Measurements from ENCODE around the gene MAGEC3. TPM values are rescaled to one million over a fixed set of nuclear protein-coding genes. Genes with fewer than 3 reads are reported as not detected.

Gene MAGEC3
- total and polyA plus RNA-seq, 10 of the 15 experiments (the other 5 are each of a cell fraction or from before 2014, with no cell fraction given): not detected

- intact Hi-C loops (cut with micrococcal nuclease; ENCODE audit: unreplicated experiment): no loop called here
Measured at GRCh38 chrX:141904262-141904661, 66.1 kb downstream of the MAGEC3 start.

GRCh38 chrX:141917801-141918200, 79.7 kb downstream of the MAGEC3 start:
- in situ Hi-C loops (cut with MboI): no loop called here
- H3K4me1 ChIP-seq (ENCODE audit: control insufficient read depth, insufficient read depth, low read length): no peaks in the 10 kb centered on the region
- H3K9ac ChIP-seq (ENCODE audit: control insufficient read depth, insufficient read depth, low read length): no peak overlapping the region
- no peaks in the 10 kb centered on the region for H3K9me3 ChIP-seq (replicated peaks; ENCODE audit: control insufficient read depth, insufficient read depth, low read length)
- no peak overlapping the region for H2AFZ ChIP-seq (ENCODE audit: control insufficient read depth, low read depth, low read length)
- SMC1A ChIA-PET (ENCODE audit: uncharacterized antibody, unreplicated experiment): no interaction called here
- FAIRE-seq (no peak), DNase-seq (ENCODE audit: low read depth, low spot score) (no peak), ATAC-seq (no peak)
- POLR2A ChIA-PET: no interaction called here
- RAD21 ChIA-PET (ENCODE audit: unreplicated experiment): no interaction called here
- CTCF ChIA-PET: no interaction called here
- 0% methylated on average over 3 of the region's 3 CpGs for WGBS (ENCODE audit: insufficient coverage, insufficient replicate concordance, low lambda C conversion rate, missing lambda C conversion rate)
- H3K79me2 ChIP-seq (ENCODE audit: control insufficient read depth, insufficient read depth, low read length): no peaks in the 10 kb centered on the region
- H3K36me3 ChIP-seq (ENCODE audit: control insufficient read depth in 2 of 2, insufficient read depth in 2 of 2, low read length in 1 of 2): no peaks in the 10 kb centered on the region
- no peak overlapping the region for H3K4me2 ChIP-seq (ENCODE audit: control insufficient read depth, insufficient read depth)
- BruUV-seq (replicated peaks): no TSS peak
- H3K27me3 ChIP-seq (replicated peaks in 1 of 2; ENCODE audit: control insufficient read depth in 2 of 2, insufficient read depth in 2 of 2, low read length in 1 of 2): no peaks in the 10 kb centered on the region
- H3K27ac ChIP-seq (ENCODE audit: control insufficient read depth, insufficient read depth): no peak overlapping the region
- intact Hi-C loops (cut with micrococcal nuclease; ENCODE audit: unreplicated experiment): no loop called here
- no peak overlapping the region for H3K4me3 ChIP-seq
- H4K20me1 ChIP-seq (ENCODE audit: control insufficient read depth, insufficient read depth): no peaks in the 10 kb centered on the region
- no peak for TF ChIP-seq NKRF (conservative IDR thresholded peaks at IDR 0.05)
- TF ChIP-seq MEF2B (IDR thresholded peaks at IDR 0.05; ENCODE audit: partially characterized antibody, poor library complexity, severe bottlenecking): no peak
- no peak for TF ChIP-seq ZBTB33 (IDR thresholded peaks at IDR 0.05)
- no peak for TF ChIP-seq MEF2A (IDR thresholded peaks at IDR 0.05; ENCODE audit: insufficient read depth, low read depth, low read length)
- TF ChIP-seq RCOR1 (conservative IDR thresholded peaks at IDR 0.05; ENCODE audit: low read depth, low read length): no peak
- TF ChIP-seq TCF7 (IDR thresholded peaks at IDR 0.05; ENCODE audit: borderline replicate concordance): no peak
- no peak for TF ChIP-seq KLF5 (IDR thresholded peaks at IDR 0.05; ENCODE audit: partially characterized antibody)
- TF ChIP-seq CEBPZ (IDR thresholded peaks at IDR 0.05; ENCODE audit: low read depth, low read length): no peak
- TF ChIP-seq HDAC6 (IDR thresholded peaks at IDR 0.05; ENCODE audit: unreplicated experiment): no peak
- no peak for TF ChIP-seq ZSCAN29 (IDR thresholded peaks at IDR 0.05)

More at GRCh38 chrX:141904262-141904661, 66.1 kb downstream of the MAGEC3 start:
- ChIA-PET SMC1A (ENCODE audit: uncharacterized antibody, unreplicated experiment) (no interaction called here), CTCF (no interaction called here), RAD21 (ENCODE audit: unreplicated experiment) (no interaction called here), POLR2A (no interaction called here)
- no peak for TF ChIP-seq BACH1 (IDR thresholded peaks at IDR 0.05; ENCODE audit: borderline replicate concordance)
- Histone ChIP-seq H3K4me2 (ENCODE audit: control insufficient read depth, insufficient read depth) (no peak overlapping the region), H3K9me3 (replicated peaks; ENCODE audit: control insufficient read depth, insufficient read depth, low read length) (no peaks in the 10 kb centered on the region), H2AFZ (ENCODE audit: control insufficient read depth, low read depth, low read length) (no peak overlapping the region), H3K36me3 (ENCODE audit: control insufficient read depth in 2 of 2, insufficient read depth in 2 of 2, low read length in 1 of 2) (no peaks in the 10 kb centered on the region), H3K4me3 (no peak overlapping the region), H4K20me1 (ENCODE audit: control insufficient read depth, insufficient read depth) (no peaks in the 10 kb centered on the region), H3K4me1 (ENCODE audit: control insufficient read depth, insufficient read depth, low read length) (no peaks in the 10 kb centered on the region), H3K27me3 (replicated peaks in 1 of 2; ENCODE audit: control insufficient read depth in 2 of 2, insufficient read depth in 2 of 2, low read length in 1 of 2) (no peaks in the 10 kb centered on the region), H3K9ac (ENCODE audit: control insufficient read depth, insufficient read depth, low read length) (no peak overlapping the region), H3K79me2 (ENCODE audit: control insufficient read depth, insufficient read depth, low read length) (no peaks in the 10 kb centered on the region), H3K27ac (ENCODE audit: control insufficient read depth, insufficient read depth) (no peak overlapping the region)
- 52% methylated on average over 6 of the region's 6 CpGs for WGBS (ENCODE audit: insufficient coverage, insufficient replicate concordance, low lambda C conversion rate, missing lambda C conversion rate)
- DNase-seq (ENCODE audit: low read depth, low spot score) (no peak), ATAC-seq (no peak), FAIRE-seq (no peak)
- in situ Hi-C loops (cut with MboI): no loop called here
- no TSS peak for BruUV-seq (replicated peaks)

Measured in GM12878 (cell line).